Limb (tissue), 2 donors: ENCODE data around the gene RABL2B.

Experiments used
- DNase-seq, 2 donors: peaks; one replicate each; pipeline ENCODE4 v3.0.0-alpha.2; 2016; ENCODE audit errors: extremely low spot score in 2 of 2

Gene RABL2B

GRCh38 chr22:50722716-50723428 is 60.6 kb downstream of the RABL2B start:
- DNase-seq: no peak

DNA sequence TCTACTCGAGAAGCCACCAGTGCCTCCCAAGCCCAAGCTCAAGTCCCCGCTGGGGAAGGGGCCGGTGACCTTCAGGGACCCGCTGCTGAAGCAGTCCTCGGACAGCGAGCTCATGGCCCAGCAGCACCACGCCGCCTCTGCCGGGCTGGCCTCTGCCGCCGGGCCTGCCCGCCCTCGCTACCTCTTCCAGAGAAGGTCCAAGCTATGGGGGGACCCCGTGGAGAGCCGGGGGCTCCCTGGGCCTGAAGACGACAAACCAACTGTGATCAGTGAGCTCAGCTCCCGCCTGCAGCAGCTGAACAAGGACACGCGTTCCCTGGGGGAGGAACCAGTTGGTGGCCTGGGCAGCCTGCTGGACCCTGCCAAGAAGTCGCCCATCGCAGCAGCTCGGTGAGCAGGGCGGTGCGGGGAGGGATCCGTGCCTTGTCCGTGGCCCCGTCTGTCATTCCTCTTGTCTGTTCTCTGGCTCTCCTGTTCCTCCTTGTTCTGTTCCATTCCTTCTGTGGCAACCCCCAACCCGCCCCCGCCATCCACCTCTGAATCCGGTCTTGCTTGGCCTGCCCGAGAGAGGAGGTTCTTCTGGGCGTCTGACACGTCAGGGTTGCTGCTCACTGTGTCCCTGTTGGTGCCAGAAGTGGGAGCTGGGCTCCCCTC is 61.3 kb downstream of the RABL2B start:
- no peak for DNase-seq

GRCh38 chr22:50721257-50721844 is 62.1 kb downstream of the RABL2B start:
- DNase-seq: no peak

- DNase-seq: no peak
These were observed 62.9 kb downstream of the RABL2B start for GRCh38 chr22:50720301-50721256.

DNA sequence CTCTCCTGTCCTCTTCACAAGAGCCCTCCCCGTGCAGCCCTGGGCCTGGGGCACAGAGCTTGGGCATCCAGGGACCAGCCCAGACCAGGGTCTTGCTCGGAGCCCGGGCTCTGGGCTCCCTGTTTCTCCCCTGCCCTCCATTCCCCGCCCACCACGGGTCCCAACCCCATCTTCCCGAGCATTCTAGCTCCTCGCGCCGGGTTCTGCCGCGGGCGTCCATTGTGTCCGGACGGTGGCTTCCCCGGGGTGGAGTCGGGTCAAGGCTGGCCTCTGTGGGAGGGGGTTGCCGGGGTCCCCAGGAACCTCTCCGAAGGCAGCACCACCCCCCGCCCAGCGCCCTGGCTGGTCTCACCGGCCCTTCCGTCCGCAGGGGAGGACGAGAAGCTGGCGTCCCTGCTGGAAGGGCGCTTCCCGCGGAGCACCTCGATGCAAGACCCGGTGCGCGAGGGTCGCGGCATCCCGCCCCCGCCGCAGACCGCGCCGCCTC is 63.6 kb downstream of the RABL2B start:
- DNase-seq: no peak

DNA sequence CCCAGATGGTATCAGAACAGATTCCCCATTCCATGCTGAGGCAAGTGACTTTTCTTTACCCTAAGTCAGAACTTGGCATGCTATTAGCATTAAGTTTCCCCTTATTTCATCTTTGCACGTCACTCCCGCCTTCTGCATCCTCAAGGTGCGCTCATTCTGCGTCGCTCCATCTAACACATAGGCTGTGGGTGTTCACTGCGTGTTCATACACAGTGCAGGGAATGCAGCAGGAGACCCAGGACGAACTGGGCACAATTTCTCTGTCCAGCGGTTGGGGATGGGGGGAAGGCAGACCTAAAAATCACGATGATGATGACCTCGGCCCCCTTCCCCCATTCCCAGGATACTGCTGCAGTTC is 65.1 kb downstream of the RABL2B start:
- DNase-seq: no peak

DNA sequence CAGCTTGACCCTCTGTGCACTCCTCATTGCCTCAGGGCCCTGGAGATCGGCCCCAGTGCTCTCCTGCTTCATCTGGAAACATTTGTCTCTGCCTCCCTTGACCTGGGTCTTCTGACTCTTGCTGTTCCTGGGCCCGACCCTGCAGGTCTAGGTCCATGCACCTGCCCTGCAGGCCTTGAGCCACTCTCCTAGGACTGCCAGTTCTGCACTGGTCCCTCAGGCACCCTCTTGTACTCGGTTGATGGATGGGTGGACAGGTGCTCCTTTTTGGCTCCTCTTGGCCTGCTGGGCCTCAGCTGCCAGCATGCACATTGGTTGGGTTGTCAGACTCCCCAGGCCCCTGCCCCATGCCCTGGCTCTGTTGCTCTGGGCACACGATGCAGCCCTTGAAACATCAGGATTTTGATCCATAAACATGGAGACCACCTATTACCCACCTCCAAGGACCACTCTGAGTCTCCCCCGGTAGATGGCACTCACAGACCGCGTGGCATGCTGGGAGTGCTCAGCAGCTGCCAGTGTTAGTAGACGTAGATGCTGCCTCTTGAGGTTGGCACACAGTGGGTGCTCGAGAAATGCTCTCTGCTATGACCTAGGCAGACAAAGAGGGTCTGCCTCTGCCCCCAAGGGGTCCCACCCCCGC is 65.6 kb downstream of the RABL2B start:
- DNase-seq: no peak
